Fibroblast of skin of back (primary cell): Measurements from ENCODE around the gene WDR20.
A peak's percentile ranks its signal among the peaks of the same experiment; 100 is the strongest.

Experiments
- DNase-seq: peaks from one replicate; pipeline ENCODE4 v3.0.0-alpha.2; 2013

The WDR20 gene

GRCh38 chr14:102197317-102197853, 57.7 kb downstream of the WDR20 start:
- DNase-seq: peak; percentile 11

- no peak for DNase-seq
Measured at GRCh38 chr14:102200690-102201352, 61.1 kb downstream of the WDR20 start.

DNA sequence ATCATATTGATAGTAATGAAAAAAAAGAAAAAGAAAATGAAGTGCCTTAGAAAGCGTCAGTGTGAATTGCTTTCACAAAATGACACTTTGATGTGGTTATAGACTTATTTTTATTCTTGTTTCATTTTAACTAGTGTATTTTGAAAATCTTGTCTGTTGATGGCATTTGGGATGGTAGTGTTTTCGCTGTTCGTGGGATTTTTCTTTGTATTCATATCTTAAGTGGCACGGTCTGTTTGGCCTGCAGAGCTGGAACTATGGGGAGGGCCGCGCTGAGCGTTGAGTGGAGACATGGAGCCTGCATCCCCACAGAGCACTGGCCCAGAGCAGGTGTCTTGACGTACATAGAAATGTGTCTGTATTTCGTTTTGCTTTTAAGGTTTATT, 61.6 kb downstream of the WDR20 start:
- no peak for DNase-seq

DNA sequence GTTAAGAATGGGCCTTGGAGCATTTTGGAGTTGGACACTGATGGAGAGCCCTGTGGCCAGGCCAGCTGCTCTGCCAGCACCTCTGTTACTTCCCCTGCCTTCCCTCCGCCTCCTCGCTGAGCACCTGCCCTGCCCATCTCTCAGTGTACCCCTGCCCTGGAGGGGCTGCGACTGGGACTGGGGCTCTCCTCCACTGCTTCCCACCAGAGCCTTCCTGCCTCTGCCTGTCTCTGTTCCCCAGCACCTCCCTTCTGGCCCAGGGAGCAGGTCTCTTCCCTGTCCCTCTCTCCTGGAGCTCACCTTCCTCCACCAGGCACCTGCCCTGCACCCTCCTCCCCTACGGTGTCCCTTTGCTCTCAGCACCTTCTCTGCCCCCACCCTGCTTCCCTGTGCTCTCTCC, 62.1 kb downstream of the WDR20 start:
- no peak for DNase-seq

DNA sequence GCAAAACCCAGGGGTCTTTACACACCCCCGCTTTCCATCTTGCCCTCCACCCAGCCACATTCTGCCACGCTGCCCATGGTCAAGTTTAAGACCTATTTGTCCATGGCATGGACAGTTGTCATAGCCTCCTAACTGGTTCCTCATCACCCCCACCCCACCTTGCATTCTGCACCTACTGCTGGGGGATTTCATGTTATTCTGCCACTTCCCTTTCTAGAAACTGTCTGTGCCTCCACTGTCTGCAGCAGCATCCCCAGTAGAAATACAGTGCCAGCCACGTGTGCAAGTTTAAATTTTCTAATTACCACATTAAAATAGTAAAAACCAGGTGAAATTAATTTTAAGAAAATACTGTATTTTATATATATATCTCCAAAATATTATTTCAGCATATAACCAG, 63.2 kb downstream of the WDR20 start:
- DNase-seq: no peak

- no peak for DNase-seq
Measured at GRCh38 chr14:102203382-102203781, 63.7 kb downstream of the WDR20 start.

GRCh38 chr14:102205560-102205959, 65.9 kb downstream of the WDR20 start:
- DNase-seq: no peak

DNA sequence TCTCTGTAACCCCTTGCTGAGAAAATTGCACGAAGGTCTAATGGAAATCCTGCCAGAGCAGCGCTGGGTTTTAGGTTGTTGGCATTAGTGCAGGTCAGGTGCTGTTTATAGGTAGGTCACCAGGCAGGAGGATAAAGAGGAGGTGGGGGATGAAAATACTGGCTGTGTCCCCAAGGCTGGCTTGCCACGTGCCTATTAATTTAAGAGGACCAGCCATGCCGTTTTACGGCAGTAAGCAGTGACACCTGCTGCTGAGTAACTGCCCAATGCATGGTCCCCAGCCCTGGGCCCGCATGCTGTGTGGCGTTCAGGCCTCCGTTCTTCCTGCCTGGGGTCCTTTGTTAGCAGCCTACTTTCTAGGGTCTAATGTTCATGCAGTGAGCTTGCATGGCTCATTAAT, 67.2 kb downstream of the WDR20 start:
- no peak for DNase-seq

DNA sequence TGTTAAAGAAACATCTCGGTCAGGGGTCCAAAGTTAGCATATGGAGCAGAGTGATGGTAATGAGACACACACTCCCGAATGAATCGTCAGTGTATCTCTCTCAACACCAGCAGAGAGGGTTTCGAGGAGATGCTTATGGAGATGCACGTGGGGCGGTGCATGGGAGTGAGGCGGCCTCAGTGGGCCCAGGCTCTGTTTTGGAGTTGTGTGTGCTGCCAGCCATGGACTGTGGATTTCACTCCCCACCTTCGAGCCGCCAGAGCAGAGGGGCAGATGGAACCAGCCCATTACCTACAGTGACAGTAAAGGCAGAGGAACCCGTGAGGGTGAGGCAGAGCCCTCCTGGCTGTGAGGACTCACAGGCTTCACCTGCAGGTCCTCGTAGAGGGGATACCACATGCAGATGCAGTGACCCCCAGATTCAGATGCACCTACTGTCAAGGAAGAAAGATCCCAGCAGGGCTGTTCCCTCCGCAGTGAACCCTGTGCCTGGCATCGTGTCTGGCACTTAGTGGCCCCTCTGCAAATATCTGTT, 68.2 kb downstream of the WDR20 start:
- no peak for DNase-seq

DNA sequence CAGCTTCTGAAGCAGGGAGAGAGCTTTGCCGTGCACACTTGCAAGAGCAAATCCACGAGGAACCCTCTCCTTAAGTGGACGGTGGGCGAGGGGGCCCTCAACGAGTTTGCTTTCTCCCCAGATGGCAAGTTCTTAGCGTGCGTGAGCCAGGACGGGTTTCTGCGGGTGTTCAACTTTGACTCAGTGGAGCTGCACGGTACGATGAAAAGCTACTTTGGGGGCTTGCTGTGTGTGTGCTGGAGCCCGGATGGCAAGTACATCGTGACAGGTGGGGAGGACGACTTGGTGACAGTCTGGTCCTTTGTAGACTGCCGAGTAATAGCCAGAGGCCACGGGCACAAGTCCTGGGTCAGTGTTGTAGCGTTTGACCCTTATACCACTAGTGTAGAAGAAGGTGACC, 69.0 kb downstream of the WDR20 start:
- no peak for DNase-seq

- peak; percentile 15 for DNase-seq
Measured at GRCh38 chr14:102209224-102209966, 69.7 kb downstream of the WDR20 start.

GRCh38 chr14:102210421-102211042, 70.8 kb downstream of the WDR20 start:
- no peak for DNase-seq

- no peak for DNase-seq
Measured at GRCh38 chr14:102211240-102211639, 71.5 kb downstream of the WDR20 start.

GRCh38 chr14:102212356-102212755, 72.7 kb downstream of the WDR20 start:
- no peak for DNase-seq

DNA sequence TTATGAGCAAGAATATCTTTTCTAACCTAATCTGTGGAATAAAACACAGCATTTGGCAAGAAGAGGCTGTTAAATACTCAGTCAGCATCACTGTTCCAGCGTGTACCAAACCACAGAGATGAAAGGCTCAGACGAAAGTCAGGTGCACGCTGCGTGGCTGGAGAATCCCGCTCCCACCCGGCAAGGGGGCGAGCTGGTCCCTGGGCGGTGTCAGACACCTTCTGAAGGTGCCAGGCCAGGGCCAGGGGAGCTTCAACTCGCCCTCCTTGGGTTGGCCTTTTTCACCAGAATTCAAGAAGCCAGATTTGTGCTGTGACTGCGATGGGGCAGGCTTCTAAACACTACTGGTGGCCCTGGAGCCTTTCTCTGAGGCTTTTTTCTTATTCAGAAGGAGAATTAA, 73.1 kb downstream of the WDR20 start:
- DNase-seq: no peak

GRCh38 chr14:102213470-102213869, 73.8 kb downstream of the WDR20 start:
- DNase-seq: no peak

- DNase-seq: no peak
Measured at GRCh38 chr14:102213984-102214658, 74.4 kb downstream of the WDR20 start.

DNA sequence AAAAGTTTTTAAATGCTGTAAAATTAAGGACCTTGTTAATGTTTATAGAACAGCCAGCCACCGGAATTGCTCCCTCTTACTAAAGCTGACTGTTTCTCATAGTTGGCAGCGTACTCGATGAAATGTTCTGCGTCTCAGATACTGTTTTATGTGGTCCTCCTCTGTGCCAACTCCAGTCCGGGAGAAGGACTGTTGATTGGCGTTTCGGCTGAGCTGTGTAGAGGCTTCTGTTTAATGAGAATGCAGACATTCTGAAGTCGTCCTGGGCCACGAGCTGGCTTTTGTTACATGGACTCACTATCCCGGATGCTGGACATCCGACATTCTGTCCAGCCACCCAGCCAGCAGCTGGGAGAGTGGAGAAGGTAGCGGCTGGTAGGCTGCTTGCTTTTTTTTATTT, 75.4 kb downstream of the WDR20 start:
- no peak for DNase-seq

- DNase-seq: no peak
Measured at GRCh38 chr14:102215576-102216250, 76.0 kb downstream of the WDR20 start.

- DNase-seq: no peak
Measured at GRCh38 chr14:102217399-102217798, 77.7 kb downstream of the WDR20 start.

DNA sequence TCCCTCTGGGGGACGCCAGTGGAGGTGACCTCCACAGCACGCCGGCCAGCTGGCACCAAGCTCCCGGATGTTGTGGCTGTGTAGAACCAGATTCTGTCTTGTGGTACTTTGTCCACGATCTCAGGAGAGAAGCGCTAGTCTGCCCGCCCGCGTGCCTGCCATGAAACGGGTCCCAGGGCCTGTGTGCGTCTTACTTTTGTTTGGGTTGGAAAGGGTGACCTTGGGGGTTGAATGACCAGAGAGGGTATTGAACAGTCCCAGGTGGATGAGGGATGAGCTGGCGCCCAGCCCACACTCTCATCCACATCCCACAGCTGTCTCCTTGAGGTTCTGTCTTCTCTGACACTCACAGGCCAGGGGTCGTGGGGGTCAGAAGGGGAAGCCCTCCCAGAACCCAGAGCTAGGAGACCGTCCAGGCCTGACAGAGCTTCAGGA, 78.3 kb downstream of the WDR20 start:
- no peak for DNase-seq

DNA sequence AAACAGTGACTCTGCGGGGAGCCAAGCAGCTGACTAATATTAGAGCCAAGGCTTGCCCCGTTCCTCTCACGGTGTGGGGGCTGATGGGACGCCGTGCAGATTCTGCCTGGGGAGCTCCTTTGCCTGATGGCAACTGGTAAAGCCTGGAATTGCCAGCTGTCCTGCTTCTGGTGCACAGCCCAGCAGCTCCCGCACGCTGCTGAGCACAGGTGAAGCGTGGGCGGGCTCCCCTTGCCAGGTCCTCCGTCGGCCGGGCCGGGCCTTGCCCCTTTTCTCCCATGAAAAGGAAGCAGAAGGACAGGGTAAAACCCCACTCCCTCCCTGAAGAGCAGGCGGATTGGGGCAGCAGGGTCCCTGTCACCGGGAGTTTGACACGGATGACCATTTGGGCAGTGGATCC, 79.0 kb downstream of the WDR20 start:
- DNase-seq: no peak
